Nephron progenitor cell (in vitro differentiated cells): ENCODE measurements around the gene TBL1X.

Experiments
- DNase-seq: peaks from one replicate; pipeline ENCODE4 v3.0.0; 2021
- H3K27ac Mint-ChIP-seq: 2 replicates; pipeline ENCODE4 v1.8.0; 2021; ENCODE audit warnings: mild to moderate bottlenecking, moderate library complexity, mixed read lengths
- H3K27me3 Mint-ChIP-seq: 2 replicates; pipeline ENCODE4 v1.8.0; 2021; ENCODE audit warnings: mild to moderate bottlenecking, low read depth, mixed read lengths; ENCODE audit not compliant: poor library complexity
- H3K36me3 Mint-ChIP-seq: 2 replicates; pipeline ENCODE4 v1.8.0; 2021; ENCODE audit warnings: low read depth, mixed read lengths
- H3K4me1 Mint-ChIP-seq: 2 replicates; pipeline ENCODE4 v1.8.0; 2021; ENCODE audit warnings: mixed read lengths
- H3K4me3 Mint-ChIP-seq: 2 replicates; pipeline ENCODE4 v1.8.0; 2021; ENCODE audit warnings: mild to moderate bottlenecking, moderate library complexity, mixed read lengths
- H3K9me3 Mint-ChIP-seq: 2 replicates; pipeline ENCODE4 v1.8.0; 2021; ENCODE audit warnings: mild to moderate bottlenecking, moderate library complexity, mixed read lengths
- CTCF ChIP-seq: fragments of 200-600 bp; sonication (generic); IDR thresholded peaks from 2 replicates; pipeline ENCODE4 v1.5.0; 2021; ENCODE audit warnings: antibody characterized with exemption

Gene TBL1X

DNA sequence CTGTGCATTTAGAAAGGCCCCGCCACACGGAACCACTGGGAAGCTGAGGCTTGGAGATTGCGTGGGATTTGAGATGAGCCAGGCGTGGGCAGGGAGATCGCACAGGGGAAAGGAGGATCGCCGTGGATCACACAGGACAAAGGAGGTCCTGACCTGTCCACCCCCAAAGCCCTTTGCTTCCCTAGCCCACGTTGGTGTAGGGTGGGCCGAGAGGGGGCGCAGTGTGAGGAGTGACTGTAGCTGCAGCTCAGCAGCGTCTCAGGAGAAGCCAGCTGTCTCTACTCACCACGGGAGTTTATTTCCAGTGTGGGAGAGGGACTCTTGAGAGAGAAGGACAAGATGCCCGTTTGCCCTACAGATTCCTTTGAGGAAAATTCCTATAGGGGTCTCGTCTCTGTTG is 62.1 kb downstream of the TBL1X start:
- H3K4me1 Mint-ChIP-seq, result peaks cover 70% of the 10 kb centered on the region
- TF ChIP-seq CTCF, result no peak
- H3K36me3 Mint-ChIP-seq, result peaks cover 23% of the 10 kb centered on the region
- no peak for DNase-seq
- peaks cover 2% of the 10 kb centered on the region for H3K27me3 Mint-ChIP-seq
- H3K9me3 Mint-ChIP-seq, result peaks cover 66% of the 10 kb centered on the region
- H3K27ac Mint-ChIP-seq, result peak overlapping the region; percentile 92
- H3K4me3 Mint-ChIP-seq, result no peak overlapping the region

GRCh38 chrX:9528498-9528897 is 63.6 kb downstream of the TBL1X start:
- H3K27me3 Mint-ChIP-seq, result no peaks in the 10 kb centered on the region
- peaks cover 62% of the 10 kb centered on the region for H3K9me3 Mint-ChIP-seq
- H3K36me3 Mint-ChIP-seq, result peaks cover 23% of the 10 kb centered on the region
- no peak for DNase-seq
- no peak overlapping the region for H3K4me3 Mint-ChIP-seq
- H3K4me1 Mint-ChIP-seq, result peaks cover 73% of the 10 kb centered on the region
- no peak overlapping the region for H3K27ac Mint-ChIP-seq
- TF ChIP-seq CTCF, result no peak

GRCh38 chrX:9529223-9529622 is 64.4 kb downstream of the TBL1X start:
- no peak for DNase-seq
- Mint-ChIP-seq H3K27ac (no peak overlapping the region), H3K4me3 (no peak overlapping the region), H3K27me3 (no peaks in the 10 kb centered on the region), H3K36me3 (peaks cover 22% of the 10 kb centered on the region), H3K4me1 (peaks cover 81% of the 10 kb centered on the region), H3K9me3 (peaks cover 63% of the 10 kb centered on the region)
- TF ChIP-seq CTCF, result no peak

GRCh38 chrX:9530848-9531274 is 66.0 kb downstream of the TBL1X start:
- H3K27me3 Mint-ChIP-seq, result no peaks in the 10 kb centered on the region
- H3K36me3 Mint-ChIP-seq, result peaks cover 15% of the 10 kb centered on the region
- peaks cover 80% of the 10 kb centered on the region for H3K4me1 Mint-ChIP-seq
- peaks cover 49% of the 10 kb centered on the region for H3K9me3 Mint-ChIP-seq
- peak overlapping the region; percentile 14 for H3K27ac Mint-ChIP-seq
- TF ChIP-seq CTCF, result no peak
- H3K4me3 Mint-ChIP-seq, result peak overlapping the region; percentile 10
- peak; percentile 54 for DNase-seq

GRCh38 chrX:9532349-9532748 is 67.5 kb downstream of the TBL1X start:
- Mint-ChIP-seq H3K4me3 (no peak overlapping the region), H3K36me3 (peaks cover 18% of the 10 kb centered on the region), H3K9me3 (peaks cover 38% of the 10 kb centered on the region), H3K27ac (peak overlapping the region; percentile 58), H3K27me3 (no peaks in the 10 kb centered on the region), H3K4me1 (peaks cover 65% of the 10 kb centered on the region)
- no peak for DNase-seq
- TF ChIP-seq CTCF, result no peak

- Mint-ChIP-seq H3K27ac (peak overlapping the region; percentile 91), H3K4me1 (peaks cover 70% of the 10 kb centered on the region), H3K4me3 (no peak overlapping the region), H3K36me3 (peaks cover 23% of the 10 kb centered on the region), H3K27me3 (no peaks in the 10 kb centered on the region), H3K9me3 (peaks cover 42% of the 10 kb centered on the region)
- TF ChIP-seq CTCF, result no peak
- DNase-seq, result no peak
These were observed 68.8 kb downstream of the TBL1X start for GRCh38 chrX:9533611-9534010.
